ENCODE measurements around the gene SLC2A13.

SLC2A13 gene

GRCh38 chr12:39723831-39724230 lies 382.1 kb downstream of the SLC2A13 start:
- no peak for DNase-seq

GRCh38 chr12:39722504-39722903 lies 383.4 kb downstream of the SLC2A13 start:
- DNase-seq: no peak

GRCh38 chr12:39713552-39713951 lies 392.3 kb downstream of the SLC2A13 start:
- no peak for DNase-seq

GRCh38 chr12:39712334-39712733 lies 393.5 kb downstream of the SLC2A13 start:
- DNase-seq: no peak
